Upper lobe of left lung (tissue), 4 donors: Measurements from ENCODE around the gene TMEM30A.

Experiments used
- EP300 ChIP-seq, 4 donors: sonication (generic); formaldehyde crosslinking; IDR thresholded peaks; one replicate each; pipeline ENCODE4 v1.5.1; 2017; ENCODE audit warnings: antibody characterized with exemption in 4 of 4, control low read depth in 2 of 4
- POLR2AphosphoS5 ChIP-seq, 2 donors: sonication (generic); formaldehyde crosslinking; IDR thresholded peaks; one replicate each; pipeline ENCODE4 v1.5.1; 2017; ENCODE audit warnings: antibody characterized with exemption in 2 of 2

DNA sequence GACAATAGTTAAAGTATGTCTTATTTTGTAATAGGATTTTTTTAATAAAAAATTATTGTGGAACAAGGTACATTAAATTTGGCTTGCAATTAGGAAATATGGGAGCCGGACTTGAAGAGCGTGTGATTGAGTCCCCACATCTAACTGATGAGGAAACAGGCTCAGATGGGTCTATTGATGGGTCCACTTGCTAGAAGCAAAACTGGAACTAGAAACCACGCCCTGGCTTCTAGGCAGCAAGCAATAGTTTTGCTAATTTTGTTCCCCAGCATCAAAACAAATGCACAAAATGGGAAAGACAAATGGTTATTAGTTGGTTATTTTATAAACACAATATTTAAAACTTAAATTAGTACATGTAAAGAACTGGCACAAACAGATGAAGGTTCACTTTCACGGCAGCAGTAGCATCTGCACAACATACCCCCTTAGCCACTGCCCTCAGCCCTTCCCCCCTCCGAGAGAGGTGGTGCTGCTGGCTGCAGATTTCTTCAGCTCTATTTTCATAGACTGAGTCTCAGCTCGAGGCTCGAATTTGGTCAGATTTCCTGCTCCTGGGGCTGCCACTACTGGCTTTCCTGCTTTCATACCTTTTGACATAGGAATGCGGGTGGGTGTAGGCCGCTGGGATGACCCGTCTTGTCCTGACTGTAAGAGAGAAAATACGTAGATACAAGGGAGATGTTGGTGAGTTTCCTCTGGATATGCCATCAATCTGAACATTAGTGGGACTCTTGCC is 23.8 kb upstream of the TMEM30A start:
- TF ChIP-seq EP300 (IDR thresholded peaks at IDR 0.05) (no peak), POLR2AphosphoS5 (IDR thresholded peaks at IDR 0.05) (no peak)
